Cardiac fibroblast (primary cell): Measurements from ENCODE around the gene EFCAB12.

Experiments
- DNase-seq, 2 donors: peaks; one replicate each; pipeline versions ENCODE4 v3.0.0 to v3.0.0-alpha.2; 2010; ENCODE audit warnings: low read depth in 2 of 2
- H3K4me3 ChIP-seq, 2 donors: replicated peaks in 1 of 2; 1 replicate in 1 of 2; 2 replicates in 1 of 2; pipeline ENCODE4 v1.5.1; 2011; ENCODE audit warnings: low read depth in 2 of 2, low read length in 2 of 2, mild to moderate bottlenecking in 2 of 2, moderate library complexity in 1 of 2
- CTCF ChIP-seq: IDR thresholded peaks from one replicate; pipeline ENCODE4 v1.5.1; 2011; ENCODE audit warnings: low read depth, mild to moderate bottlenecking, low read length, inconsistent platforms

EFCAB12 gene

GRCh38 chr3:129422897-129423296, 5.5 kb downstream of the EFCAB12 start:
- DNase-seq, result no peak
- TF ChIP-seq CTCF, result no peak
- H3K4me3 ChIP-seq, result no peak overlapping the region

DNA sequence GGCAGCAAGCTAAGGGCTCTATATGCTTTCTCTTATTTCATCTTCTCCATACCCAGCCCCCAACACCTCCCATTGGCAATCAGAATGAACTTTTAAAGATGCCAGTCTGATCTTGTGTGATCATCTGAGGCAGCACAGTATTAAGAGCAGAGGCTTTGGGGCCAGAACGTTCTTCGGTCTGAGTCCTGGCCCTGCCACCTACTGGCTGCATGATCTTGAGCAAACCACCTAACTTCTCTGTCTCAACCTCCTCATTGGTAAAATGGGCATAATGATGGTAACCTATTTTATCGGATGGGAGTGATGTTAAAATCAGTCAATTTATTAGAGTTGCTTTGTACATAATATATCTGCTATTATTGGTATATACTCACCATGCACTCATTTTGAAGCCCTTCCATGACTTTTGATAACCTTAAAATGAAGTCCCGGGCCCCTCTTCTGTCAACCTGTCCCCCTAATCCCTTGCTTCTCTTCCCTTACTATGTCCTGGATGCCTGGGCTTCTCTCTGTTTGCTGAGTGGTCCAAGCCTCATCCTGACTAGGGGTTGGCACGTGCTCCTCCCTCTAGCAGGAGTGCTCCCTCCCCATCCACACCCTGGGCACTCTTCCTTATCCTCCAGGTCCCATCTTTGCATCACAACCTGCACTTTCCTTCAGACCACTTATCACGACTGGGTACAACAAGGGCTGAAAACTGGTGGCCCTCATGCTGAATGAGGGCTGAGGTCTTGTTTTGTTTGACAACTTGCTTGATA, 6.3 kb downstream of the EFCAB12 start:
- DNase-seq, result no peak
- TF ChIP-seq CTCF, result peak; percentile 23

DNA sequence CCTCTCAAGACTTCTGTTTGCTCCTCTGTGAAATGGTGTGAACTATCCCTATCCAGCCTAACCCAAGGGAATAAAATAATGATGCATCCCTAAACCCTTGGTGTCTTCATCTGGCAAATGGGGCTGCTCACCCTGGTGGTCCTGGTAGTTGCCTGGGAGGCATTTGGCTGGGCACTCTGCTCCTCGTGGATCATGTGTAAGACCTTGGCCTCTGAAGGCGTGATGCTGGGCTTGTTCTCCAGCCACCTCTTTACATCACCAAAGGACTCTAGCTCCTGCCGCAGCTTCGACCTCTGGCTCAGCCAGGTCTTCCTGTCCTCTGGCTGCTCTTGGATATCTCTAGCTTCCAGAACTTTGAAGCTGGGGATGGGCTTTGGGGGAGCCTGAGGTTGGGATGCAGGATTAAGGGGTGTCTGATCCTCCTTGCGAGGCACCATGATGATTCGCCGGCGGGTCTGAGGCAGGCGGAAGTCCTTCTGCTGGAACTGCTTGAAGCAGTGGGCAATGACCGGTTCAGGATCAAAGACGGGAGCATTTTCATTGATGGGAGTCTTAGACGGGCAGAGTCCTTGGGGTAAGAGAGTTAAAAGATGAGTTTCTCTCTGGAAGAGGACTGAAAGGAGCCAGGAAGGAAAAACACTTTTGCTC, 7.1 kb downstream of the EFCAB12 start:
- TF ChIP-seq CTCF, result no peak
- H3K4me3 ChIP-seq, result no peak overlapping the region
- no peak for DNase-seq

More for the DNA sequence above, 6.3 kb downstream of the EFCAB12 start:
- H3K4me3 ChIP-seq, result no peak overlapping the region

- no peak for TF ChIP-seq CTCF
- H3K4me3 ChIP-seq, result no peak overlapping the region
- no peak for DNase-seq
These were observed 9.0 kb downstream of the EFCAB12 start for GRCh38 chr3:129419476-129419875.

- H3K4me3 ChIP-seq, result no peak overlapping the region
- TF ChIP-seq CTCF, result no peak
- DNase-seq, result no peak
These were observed 10.1 kb downstream of the EFCAB12 start for GRCh38 chr3:129418041-129418973.

DNA sequence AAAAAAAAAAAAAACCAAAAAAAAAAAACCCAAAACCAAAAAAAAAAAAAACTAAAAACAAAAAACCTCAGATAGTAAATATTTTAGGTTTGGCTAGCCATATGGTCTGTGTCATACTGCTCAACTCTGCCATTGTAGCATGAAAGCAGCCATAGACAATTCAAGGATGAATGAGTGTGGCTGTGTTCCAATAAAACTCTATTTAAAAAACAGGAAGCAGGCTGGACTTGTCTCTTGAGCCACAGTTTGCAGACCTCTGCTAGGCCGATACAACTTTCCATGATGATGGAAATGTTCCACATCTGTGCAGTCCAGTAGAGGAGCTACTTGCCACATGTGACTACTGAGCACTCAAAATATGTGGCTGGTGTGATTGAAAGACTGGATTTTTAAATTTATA, 11.1 kb downstream of the EFCAB12 start:
- DNase-seq, result peak; percentile 89 to 92
- no peak overlapping the region for H3K4me3 ChIP-seq
- no peak for TF ChIP-seq CTCF
